Fibroblast of lung (primary cell): ENCODE measurements around the gene SLC16A5. TPM values are rescaled to one million over a fixed set of nuclear protein-coding genes. Genes with fewer than 3 reads are reported as not detected.

Source experiments
- DNase-seq, 2 donors: peaks; one replicate each; pipeline versions ENCODE4 v3.0.0 to v3.0.0-alpha.2; 2010; ENCODE audit warnings: low read depth in 2 of 2
- H2AFZ ChIP-seq: 2 replicates; pipeline ENCODE4 v1.5.1; 2012; ENCODE audit warnings: low read length, control low read depth, inconsistent platforms
- H3K27ac ChIP-seq: 2 replicates; pipeline ENCODE4 v1.5.1; 2011; ENCODE audit warnings: low read length, control low read depth; ENCODE audit not compliant: insufficient read depth
- H3K27me3 ChIP-seq: 2 replicates; pipeline ENCODE4 v1.5.1; 2011; ENCODE audit warnings: mild to moderate bottlenecking, low read length; ENCODE audit not compliant: control insufficient read depth, insufficient read depth
- H3K36me3 ChIP-seq: 2 replicates; pipeline ENCODE4 v1.5.1; 2011; ENCODE audit warnings: low read length; ENCODE audit not compliant: control insufficient read depth, insufficient read depth
- H3K4me1 ChIP-seq: 2 replicates; pipeline ENCODE4 v1.5.1; 2011; ENCODE audit warnings: low read length; ENCODE audit not compliant: control insufficient read depth, insufficient read depth; ENCODE audit errors: extremely low read depth
- H3K4me2 ChIP-seq: 2 replicates; pipeline ENCODE4 v1.5.1; 2011; ENCODE audit warnings: low read length, control low read depth; ENCODE audit not compliant: insufficient read depth; ENCODE audit errors: extremely low read depth
- H3K4me3 ChIP-seq, 4 experiments: fragments of 200-600 bp in 1 of 4; sonication (generic) in 1 of 4; replicated peaks in 1 of 4; 2 replicates each; pipeline ENCODE4 v1.5.1; 2011 to 2016; ENCODE audit warnings: low read length in 4 of 4, low read depth in 3 of 4, mild to moderate bottlenecking in 3 of 4, control low read depth in 2 of 4, inconsistent platforms in 1 of 4, mixed read lengths in 1 of 4; ENCODE audit not compliant: insufficient read depth in 1 of 4; ENCODE audit errors: control extremely low read depth in 1 of 4
- H3K79me2 ChIP-seq: 2 replicates; pipeline ENCODE4 v1.5.1; 2012; ENCODE audit warnings: mild to moderate bottlenecking, low read length, inconsistent platforms; ENCODE audit not compliant: control insufficient read depth, insufficient read depth
- H3K9ac ChIP-seq: 2 replicates; pipeline ENCODE4 v1.5.1; 2011; ENCODE audit warnings: mild to moderate bottlenecking, low read length, control low read depth; ENCODE audit not compliant: insufficient read depth
- H3K9me3 ChIP-seq: 2 replicates; pipeline ENCODE4 v1.5.1; 2012; ENCODE audit warnings: low read depth, low read length; ENCODE audit not compliant: control insufficient read depth, insufficient read depth
- H4K20me1 ChIP-seq: 2 replicates; pipeline ENCODE4 v1.5.1; 2011; ENCODE audit warnings: low read length; ENCODE audit not compliant: control insufficient read depth, insufficient read depth; ENCODE audit errors: extremely low read depth
- CTCF ChIP-seq, 2 donors: IDR thresholded peaks in 1 of 2; conservative IDR thresholded peaks in 1 of 2; 1 replicate in 1 of 2; 2 replicates in 1 of 2; pipeline ENCODE4 v1.5.1; 2011 to 2012; ENCODE audit warnings: low read length in 2 of 2, control low read depth in 1 of 2, inconsistent platforms in 1 of 2, low read depth in 1 of 2, mild to moderate bottlenecking in 1 of 2
- EZH2 ChIP-seq: IDR thresholded peaks from 2 replicates; pipeline ENCODE4 v1.5.1; 2012; ENCODE audit warnings: low read length, control low read depth, mild to moderate bottlenecking; ENCODE audit errors: missing control alignments
- polyA plus RNA-seq, 2 donors: library from polyadenylated mRNA; depleted of rRNA in 1 of 2; stranded (reverse) in 1 of 2; unstranded in 1 of 2; fragments of >200 nt; gene quantifications; 2 replicates each; pipeline ENCODE4 v1.2.1, GENCODE V29; 2011 to 2012; ENCODE audit warnings: missing spikeins in 1 of 2
- total RNA-seq: library from RNA; depleted of rRNA; stranded (reverse); fragments of >200 nt; gene quantifications from 2 replicates; pipeline ENCODE4 v1.2.1, GENCODE V29; 2014

Gene SLC16A5
- total and polyA plus RNA-seq, 2 donors (not counting 1 experiment from before 2014, with no cell fraction given), result 1.5 to 8.4 TPM

GRCh38 chr17:75063626-75064025 lies 24.1 kb upstream of the SLC16A5 start:
- Histone ChIP-seq H3K4me1 (no peaks in the 10 kb centered on the region), H3K9me3 (no peaks in the 10 kb centered on the region), H4K20me1 (no peaks in the 10 kb centered on the region), H3K4me2 (no peak overlapping the region), H3K79me2 (no peaks in the 10 kb centered on the region), H3K27ac (no peak overlapping the region), H2AFZ (no peak overlapping the region), H3K27me3 (no peaks in the 10 kb centered on the region), H3K9ac (no peak overlapping the region), H3K4me3 (no peak overlapping the region), H3K36me3 (peaks cover 22% of the 10 kb centered on the region)
- no peak for TF ChIP-seq EZH2
- no peak for TF ChIP-seq CTCF (conservative IDR thresholded peaks at IDR 0.05 in 1 of 2, IDR thresholded peaks at IDR 0.05 in 1 of 2; ENCODE audit: low read depth in 1 of 2, low read length in 2 of 2)
- DNase-seq, result no peak

- Histone ChIP-seq H3K27me3 (no peaks in the 10 kb centered on the region), H3K36me3 (peaks cover 22% of the 10 kb centered on the region), H3K79me2 (no peaks in the 10 kb centered on the region), H2AFZ (no peak overlapping the region), H4K20me1 (no peaks in the 10 kb centered on the region), H3K4me2 (no peak overlapping the region), H3K4me3 (no peak overlapping the region), H3K9me3 (no peaks in the 10 kb centered on the region), H3K27ac (no peak overlapping the region), H3K4me1 (no peaks in the 10 kb centered on the region), H3K9ac (no peak overlapping the region)
- TF ChIP-seq EZH2, result no peak
- TF ChIP-seq CTCF (conservative IDR thresholded peaks at IDR 0.05 in 1 of 2, IDR thresholded peaks at IDR 0.05 in 1 of 2; ENCODE audit: low read depth in 1 of 2, low read length in 2 of 2), result no peak
- DNase-seq, result no peak
Observed at GRCh38 chr17:75064040-75064439, 23.7 kb upstream of the SLC16A5 start.

- DNase-seq, result no peak
- no peak overlapping the region for H2AFZ ChIP-seq
- H4K20me1 ChIP-seq, result no peaks in the 10 kb centered on the region
- H3K4me3 ChIP-seq, result no peak overlapping the region
- no peak overlapping the region for H3K9ac ChIP-seq
- H3K4me2 ChIP-seq, result no peak overlapping the region
- no peaks in the 10 kb centered on the region for H3K27me3 ChIP-seq
- no peaks in the 10 kb centered on the region for H3K4me1 ChIP-seq
- H3K9me3 ChIP-seq, result no peaks in the 10 kb centered on the region
- H3K79me2 ChIP-seq, result no peaks in the 10 kb centered on the region
- no peak overlapping the region for H3K27ac ChIP-seq
- TF ChIP-seq CTCF (conservative IDR thresholded peaks at IDR 0.05 in 1 of 2, IDR thresholded peaks at IDR 0.05 in 1 of 2; ENCODE audit: low read depth in 1 of 2, low read length in 2 of 2), result no peak
- TF ChIP-seq EZH2, result no peak
- H3K36me3 ChIP-seq, result peaks cover 22% of the 10 kb centered on the region
Observed at GRCh38 chr17:75064460-75064859, 23.3 kb upstream of the SLC16A5 start.
